Skeletal muscle cell (primary cell): ENCODE results near the gene ZFR2.

ENCODE experiments used
- DNase-seq: peaks from one replicate; pipeline ENCODE4 v3.0.0-alpha.2; 2010; ENCODE audit warnings: low read depth
- H3K4me3 ChIP-seq: 2 replicates; pipeline ENCODE4 v1.5.1; 2011; ENCODE audit warnings: low read depth, mild to moderate bottlenecking, control low read depth, low read length, moderate library complexity

Gene ZFR2

GRCh38 chr19:3780786-3781304 lies 88.0 kb downstream of the ZFR2 start:
- DNase-seq = no peak
- no peak overlapping the region for H3K4me3 ChIP-seq

GRCh38 chr19:3778899-3779723 lies 89.7 kb downstream of the ZFR2 start:
- H3K4me3 ChIP-seq = no peak overlapping the region
- DNase-seq = no peak

- DNase-seq = no peak
- H3K4me3 ChIP-seq = no peak overlapping the region
Measured at GRCh38 chr19:3778104-3778867, 90.6 kb downstream of the ZFR2 start.

GRCh38 chr19:3776479-3777040 lies 92.3 kb downstream of the ZFR2 start:
- no peak overlapping the region for H3K4me3 ChIP-seq
- no peak for DNase-seq

GRCh38 chr19:3775831-3776230 lies 93.0 kb downstream of the ZFR2 start:
- no peak for DNase-seq
- no peak overlapping the region for H3K4me3 ChIP-seq

GRCh38 chr19:3775374-3775711 lies 93.5 kb downstream of the ZFR2 start:
- no peak for DNase-seq
- no peak overlapping the region for H3K4me3 ChIP-seq

GRCh38 chr19:3774621-3775373 lies 94.0 kb downstream of the ZFR2 start:
- no peak for DNase-seq
- no peak overlapping the region for H3K4me3 ChIP-seq

- DNase-seq = no peak
- H3K4me3 ChIP-seq = no peak overlapping the region
Measured at GRCh38 chr19:3773814-3774515, 94.9 kb downstream of the ZFR2 start.

GRCh38 chr19:3771906-3772455 lies 96.9 kb downstream of the ZFR2 start, which contains the start of gene RAX2:
Gene RAX2 (minus strand): TSS chr19:3772228. CDS start chr19:3771742, 486 bp downstream.
- DNase-seq = no peak
- no peak within 1 kb of the TSS for H3K4me3 ChIP-seq

GRCh38 chr19:3771000-3771905 lies 97.6 kb downstream of the ZFR2 start:
- no peak for DNase-seq
- no peak overlapping the region for H3K4me3 ChIP-seq

GRCh38 chr19:3770136-3770999 lies 98.5 kb downstream of the ZFR2 start:
- H3K4me3 ChIP-seq = no peak overlapping the region
- no peak for DNase-seq

GRCh38 chr19:3769494-3769893 lies 99.3 kb downstream of the ZFR2 start:
- DNase-seq = no peak
- no peak overlapping the region for H3K4me3 ChIP-seq

GRCh38 chr19:3768748-3769099 lies 100.1 kb downstream of the ZFR2 start:
- H3K4me3 ChIP-seq = no peak overlapping the region
- DNase-seq = no peak

- no peak overlapping the region for H3K4me3 ChIP-seq
Measured at GRCh38 chr19:3768015-3768747, 100.7 kb downstream of the ZFR2 start.

GRCh38 chr19:3767050-3767449 lies 101.8 kb downstream of the ZFR2 start:
- DNase-seq = no peak
- H3K4me3 ChIP-seq = no peak overlapping the region

More at GRCh38 chr19:3768015-3768747, 100.7 kb downstream of the ZFR2 start:
- no peak for DNase-seq

GRCh38 chr19:3766520-3766919 lies 102.3 kb downstream of the ZFR2 start:
- no peak overlapping the region for H3K4me3 ChIP-seq
- no peak for DNase-seq
